Brain pericyte (primary cell): Measurements from ENCODE around the gene CPTP.
A peak's percentile ranks its signal among the peaks of the same experiment; 100 is the strongest.
"Not testable (repeated sequence)": the region's sequence is repeated elsewhere in the genome, so short reads cannot be mapped to it uniquely, and the experiment has no call there.

Experiments
- DNase-seq: peaks from one replicate; pipeline ENCODE4 v3.0.0-alpha.2; 2012; ENCODE audit warnings: low read depth, low spot score

The CPTP gene

GRCh38 chr1:1306661-1307260, 17.8 kb upstream of the CPTP start:
- DNase-seq: no peak

DNA sequence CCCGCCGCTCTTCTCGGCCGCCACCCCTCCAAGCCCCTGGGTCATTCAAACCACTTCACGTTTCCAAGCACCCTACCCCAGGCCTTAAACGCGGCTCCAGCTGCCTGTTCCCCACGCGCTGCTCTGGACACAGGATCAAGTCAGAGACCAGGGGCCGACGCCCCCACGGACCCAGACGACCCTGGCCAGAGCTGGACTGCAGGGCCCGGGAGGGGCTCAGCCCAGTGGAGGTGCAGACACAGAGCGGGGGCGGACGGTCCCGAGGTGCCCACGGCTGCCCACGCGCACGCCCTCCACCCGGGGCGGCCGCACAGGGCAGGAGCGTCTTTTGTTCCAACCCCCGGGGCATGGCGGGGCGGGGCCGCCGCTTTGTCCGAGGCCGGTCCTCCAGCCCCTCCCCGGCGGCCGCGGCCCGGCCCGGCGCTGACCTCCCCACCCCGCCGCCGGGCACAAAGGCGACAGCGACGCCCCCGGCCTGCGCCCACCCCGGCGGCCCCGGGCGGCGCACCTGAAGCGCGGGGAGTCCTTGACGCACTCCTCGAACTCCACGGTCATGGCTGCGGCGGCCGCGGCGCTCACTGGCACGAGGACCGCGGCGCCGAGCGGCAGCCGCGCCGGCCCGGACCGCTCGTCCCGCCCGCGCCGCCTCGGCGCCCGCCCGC, 17.2 kb upstream of the CPTP start:
- no peak for DNase-seq

DNA sequence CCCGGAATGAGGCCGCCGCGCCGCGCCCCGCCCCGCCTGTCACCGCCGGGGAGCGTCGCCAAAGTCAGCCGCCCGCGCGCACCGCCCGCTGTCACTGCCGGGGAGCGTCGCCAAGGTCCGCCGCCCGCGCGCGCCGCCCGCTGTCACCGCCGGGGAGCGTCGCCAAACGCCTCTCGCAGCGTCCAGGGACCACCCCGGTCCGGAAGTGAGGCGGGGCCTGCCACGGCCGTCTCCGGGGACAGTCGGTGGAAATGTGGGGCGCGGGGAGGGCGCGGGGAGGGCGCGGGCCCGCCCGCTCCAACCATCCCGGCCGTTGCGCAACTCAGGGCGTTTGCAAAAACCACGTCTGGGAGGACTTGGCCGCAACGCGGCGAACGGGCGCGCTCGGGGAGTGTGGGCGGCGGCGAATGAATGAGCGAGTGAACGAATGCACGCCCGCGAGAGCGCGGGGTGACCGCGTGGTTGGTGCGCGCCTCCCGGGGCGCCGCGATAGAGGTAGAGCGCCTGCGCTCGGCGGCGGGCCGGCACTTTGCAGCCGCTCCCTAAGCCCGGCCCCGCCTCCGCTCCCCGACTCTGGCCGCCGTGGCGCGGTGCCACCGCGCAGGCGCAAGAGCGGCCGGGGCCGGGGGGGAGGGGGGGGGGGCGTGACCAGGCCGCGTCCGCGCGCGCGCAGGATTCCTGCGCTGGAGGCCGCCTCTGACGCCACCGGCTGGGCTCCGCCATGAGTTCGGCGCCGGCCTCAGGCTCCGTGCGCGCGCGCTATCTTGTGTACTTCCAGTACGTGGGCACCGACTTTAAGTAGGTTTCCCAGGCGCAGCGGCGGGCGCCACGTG, 16.5 kb upstream of the CPTP start, which contains the start of the genes ACAP3 and PUSL1:
TSS of gene ACAP3 (minus strand) at position 8 of the 833 bp plus-strand sequence. CDS start 115 bp downstream, outside the sequence.
TSS of gene PUSL1 (plus strand) at position 675 of the 833 bp plus-strand sequence. CDS start at position 722, 47 bp downstream.
- DNase-seq: peak; percentile 85

- no peak for DNase-seq
Observed at GRCh38 chr1:1308756-1309250, 15.8 kb upstream of the CPTP start.

- DNase-seq: no peak
Observed at GRCh38 chr1:1309251-1310108, 15.1 kb upstream of the CPTP start.

DNA sequence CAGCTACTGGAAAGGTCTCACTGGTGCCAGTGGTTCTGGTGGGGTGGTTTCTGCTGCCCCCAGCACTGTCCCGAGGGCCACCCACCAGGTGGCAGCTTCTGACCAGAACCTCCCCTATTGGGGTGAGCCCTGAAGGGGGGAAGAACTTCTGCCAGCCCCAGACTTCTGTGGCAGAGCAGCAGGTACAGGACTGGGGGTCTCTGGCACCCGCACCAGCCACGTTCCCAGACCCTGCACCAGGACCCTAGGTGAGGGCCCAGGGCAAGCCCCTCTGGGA, 14.6 kb upstream of the CPTP start:
- no peak for DNase-seq

DNA sequence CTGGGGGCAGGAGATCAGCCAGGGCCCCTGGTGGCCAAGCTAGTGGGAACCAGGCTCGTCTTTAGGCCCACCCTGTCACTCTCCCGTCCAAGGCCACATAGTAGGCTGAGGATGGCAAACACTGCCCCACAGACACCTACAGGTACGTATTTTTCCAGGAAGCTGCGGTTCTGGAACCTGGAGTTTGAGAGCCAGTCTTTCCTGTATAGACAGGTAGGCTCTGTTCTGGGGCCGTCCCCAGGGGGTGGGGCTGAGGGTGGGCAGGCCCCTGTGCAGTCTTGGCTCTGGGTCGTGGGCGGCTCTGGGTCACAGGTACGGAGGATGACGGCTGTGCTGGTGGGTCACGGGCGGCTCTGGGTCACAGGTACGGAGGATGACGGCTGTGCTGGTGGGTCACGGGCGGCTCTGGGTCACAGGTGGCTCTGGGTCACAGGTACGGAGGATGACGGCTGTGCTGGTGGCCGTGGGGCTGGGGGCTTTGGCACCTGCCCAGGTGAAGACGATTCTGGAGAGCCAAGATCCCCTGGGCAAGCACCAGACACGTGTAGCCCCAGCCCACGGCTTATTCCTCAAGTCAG, 14.0 kb upstream of the CPTP start:
- DNase-seq: no peak

- DNase-seq: no peak
Observed at GRCh38 chr1:1311107-1312104, 13.2 kb upstream of the CPTP start.

DNA sequence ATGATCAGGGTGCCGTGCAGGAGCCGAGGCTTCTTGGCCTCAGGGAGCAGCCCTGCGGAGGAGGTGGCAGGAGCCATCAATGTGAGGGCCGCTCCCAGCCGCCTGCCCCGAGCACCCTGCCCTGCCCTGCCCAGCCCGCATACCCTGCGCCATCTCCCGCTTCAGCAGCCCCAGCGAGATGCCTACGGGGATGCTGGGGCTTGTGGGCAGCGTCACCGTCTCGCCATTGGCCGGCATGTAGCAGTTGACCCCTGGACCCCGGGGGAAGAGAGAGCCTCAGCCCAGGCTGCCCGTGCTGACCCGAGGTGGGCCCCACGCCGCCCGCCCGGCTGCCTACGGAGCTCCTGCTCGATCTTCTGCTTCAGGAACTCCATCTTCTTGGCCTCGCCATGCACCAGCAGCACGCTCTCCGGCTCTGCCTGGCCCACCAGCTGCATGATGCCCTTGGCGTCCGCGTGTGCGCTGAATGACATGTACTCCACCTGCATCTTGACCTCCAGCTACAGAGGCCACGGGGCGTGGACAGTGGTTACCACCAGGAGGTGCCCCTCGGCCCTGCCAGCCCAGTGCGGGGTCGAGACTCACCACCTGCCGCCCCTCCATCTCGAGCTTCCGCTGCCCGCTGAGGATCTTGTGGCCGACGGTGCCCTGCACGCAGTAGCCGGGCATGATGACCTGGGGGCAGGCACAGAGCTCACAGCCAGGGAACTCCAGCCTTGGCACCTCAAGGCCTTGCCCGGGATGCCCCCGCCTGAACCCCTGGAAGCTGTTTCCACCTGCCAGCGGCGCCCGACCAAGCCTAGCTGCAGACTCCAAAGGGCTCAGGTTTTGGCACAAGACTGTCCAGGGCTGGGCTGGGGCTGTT, 11.9 kb upstream of the CPTP start:
- no peak for DNase-seq

GRCh38 chr1:1313500-1314236, 10.9 kb upstream of the CPTP start:
- no peak for DNase-seq

- DNase-seq: no peak
Observed at GRCh38 chr1:1314237-1314586, 10.4 kb upstream of the CPTP start.

DNA sequence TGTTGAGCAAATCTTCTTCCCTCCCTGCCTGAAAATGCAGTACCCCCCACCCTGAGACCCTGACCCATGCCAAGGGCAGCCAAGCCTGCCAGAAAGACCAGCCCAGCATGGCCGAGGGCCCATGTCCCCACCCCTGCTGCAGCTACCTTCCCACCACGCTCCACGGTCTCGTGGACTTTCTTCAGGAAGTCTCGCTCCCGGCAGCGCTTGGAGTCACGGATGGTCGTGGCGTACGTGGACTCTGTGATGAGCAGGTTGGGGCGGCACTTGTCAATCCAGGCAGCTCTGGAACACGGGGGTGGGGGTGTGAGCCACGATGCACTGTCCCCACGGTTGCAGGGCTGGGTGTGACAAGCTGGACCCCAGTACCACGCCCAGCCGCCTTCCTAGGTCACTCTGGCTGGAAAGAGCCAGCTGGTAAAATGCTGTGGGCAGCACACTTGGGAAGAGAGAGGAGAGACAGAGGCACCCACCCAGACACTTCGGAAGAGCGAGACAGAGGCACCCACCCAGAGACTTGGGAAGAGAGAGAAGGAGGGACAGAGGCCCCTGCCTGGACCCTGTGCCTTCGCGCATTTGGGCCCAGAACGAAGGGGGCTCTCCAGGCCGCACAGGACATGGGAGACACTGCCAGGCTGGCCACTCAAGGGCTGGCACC, 9.8 kb upstream of the CPTP start:
- DNase-seq: no peak

GRCh38 chr1:1315435-1315954, 9.1 kb upstream of the CPTP start:
- DNase-seq: no peak

DNA sequence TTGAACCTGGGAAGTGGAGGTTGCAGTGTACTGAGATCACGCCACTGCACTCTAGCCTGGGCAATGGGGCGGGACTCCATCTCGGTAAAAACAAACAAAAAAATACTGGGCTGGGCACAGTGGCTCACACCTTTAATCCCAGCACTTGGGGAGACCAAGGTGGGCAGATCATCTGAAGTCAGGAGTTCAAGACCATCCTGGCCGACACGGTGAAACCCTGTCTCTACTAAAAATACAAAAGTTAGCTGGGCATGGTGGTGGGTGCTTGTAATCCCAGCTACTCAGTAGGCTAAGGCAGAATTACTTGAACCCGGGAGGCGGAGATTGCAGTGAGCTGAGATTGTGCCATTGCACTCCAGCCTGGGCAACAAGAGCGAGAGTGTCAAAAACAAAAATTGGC, 8.4 kb upstream of the CPTP start:
- not testable (repeated sequence) for DNase-seq

- DNase-seq: no peak
Observed at GRCh38 chr1:1317420-1317819, 7.2 kb upstream of the CPTP start.

GRCh38 chr1:1318131-1318652, 6.4 kb upstream of the CPTP start:
- DNase-seq: peak; percentile 58
